DND-41 (cell line): ENCODE measurements around the gene CC2D1A.

Experiments used
- ATAC-seq: fragments of 200-7000 bp; cut with Tn5 transposase; 3 replicates; pipeline ENCODE4 v1.9.1; 2021; ENCODE audit warnings: low read depth; ENCODE audit not compliant: insufficient read depth
- DNase-seq: peaks from one replicate; pipeline ENCODE4 v3.0.0-alpha.2; 2020
- H2AFZ ChIP-seq: 2 replicates; pipeline ENCODE4 v1.6.0; 2012; ENCODE audit warnings: low read depth, low read length
- H3K27ac ChIP-seq: 2 replicates; pipeline ENCODE4 v1.5.1; 2012; ENCODE audit warnings: low read length, inconsistent platforms
- H3K27me3 ChIP-seq: fragments of 200-600 bp; sonication (generic); 2 replicates; pipeline ENCODE4 v1.6.0; 2012; ENCODE audit warnings: low read length, mild to moderate bottlenecking, inconsistent platforms; ENCODE audit not compliant: insufficient read depth, poor library complexity
- H3K36me3 ChIP-seq: 2 replicates; pipeline ENCODE4 v1.5.1; 2012; ENCODE audit warnings: low read length, inconsistent platforms; ENCODE audit not compliant: insufficient read depth
- H3K4me1 ChIP-seq: 2 replicates; pipeline ENCODE4 v1.5.1; 2012; ENCODE audit warnings: mild to moderate bottlenecking, low read length; ENCODE audit not compliant: insufficient read depth
- H3K4me2 ChIP-seq: 2 replicates; pipeline ENCODE4 v1.6.0; 2012; ENCODE audit warnings: mild to moderate bottlenecking, moderate library complexity, low read length, inconsistent platforms; ENCODE audit not compliant: insufficient read depth
- H3K4me3 ChIP-seq, 2 experiments: fragments of 200-600 bp in 1 of 2; shearing (Covaris generic) in 1 of 2; 2 replicates each; pipeline ENCODE4 v1.5.1; 2012 to 2016; ENCODE audit warnings: inconsistent platforms in 2 of 2, low read length in 2 of 2, mild to moderate bottlenecking in 2 of 2, low read depth in 1 of 2, moderate library complexity in 1 of 2
- H3K79me2 ChIP-seq: 2 replicates; pipeline ENCODE4 v1.6.0; 2012; ENCODE audit warnings: low read length, inconsistent platforms; ENCODE audit not compliant: insufficient read depth
- H3K9ac ChIP-seq: 2 replicates; pipeline ENCODE4 v1.6.0; 2012; ENCODE audit warnings: low read depth, mild to moderate bottlenecking, inconsistent platforms, low read length, moderate library complexity
- H3K9me3 ChIP-seq: 2 replicates; pipeline ENCODE4 v1.5.1; 2012; ENCODE audit warnings: low read length, moderate library complexity, mild to moderate bottlenecking, inconsistent platforms; ENCODE audit not compliant: insufficient read depth, severe bottlenecking
- H4K20me1 ChIP-seq: 2 replicates; pipeline ENCODE4 v1.6.0; 2012; ENCODE audit warnings: low read length; ENCODE audit not compliant: insufficient read depth
- EZH2 ChIP-seq: IDR thresholded peaks from 3 replicates; pipeline ENCODE4 v1.6.1; 2012; ENCODE audit warnings: borderline replicate concordance, low read depth, mild to moderate bottlenecking, moderate library complexity, low read length, inconsistent platforms; ENCODE audit not compliant: severe bottlenecking
- TF ChIP-seq, protein P1 (sequence below): IDR thresholded peaks from 2 replicates; pipeline ENCODE4 v1.5.1; 2012; ENCODE audit warnings: borderline replicate concordance, low read length, moderate library complexity, mild to moderate bottlenecking; ENCODE audit not compliant: poor library complexity, severe bottlenecking; ENCODE audit errors: extremely low read depth

The CC2D1A gene

DNA sequence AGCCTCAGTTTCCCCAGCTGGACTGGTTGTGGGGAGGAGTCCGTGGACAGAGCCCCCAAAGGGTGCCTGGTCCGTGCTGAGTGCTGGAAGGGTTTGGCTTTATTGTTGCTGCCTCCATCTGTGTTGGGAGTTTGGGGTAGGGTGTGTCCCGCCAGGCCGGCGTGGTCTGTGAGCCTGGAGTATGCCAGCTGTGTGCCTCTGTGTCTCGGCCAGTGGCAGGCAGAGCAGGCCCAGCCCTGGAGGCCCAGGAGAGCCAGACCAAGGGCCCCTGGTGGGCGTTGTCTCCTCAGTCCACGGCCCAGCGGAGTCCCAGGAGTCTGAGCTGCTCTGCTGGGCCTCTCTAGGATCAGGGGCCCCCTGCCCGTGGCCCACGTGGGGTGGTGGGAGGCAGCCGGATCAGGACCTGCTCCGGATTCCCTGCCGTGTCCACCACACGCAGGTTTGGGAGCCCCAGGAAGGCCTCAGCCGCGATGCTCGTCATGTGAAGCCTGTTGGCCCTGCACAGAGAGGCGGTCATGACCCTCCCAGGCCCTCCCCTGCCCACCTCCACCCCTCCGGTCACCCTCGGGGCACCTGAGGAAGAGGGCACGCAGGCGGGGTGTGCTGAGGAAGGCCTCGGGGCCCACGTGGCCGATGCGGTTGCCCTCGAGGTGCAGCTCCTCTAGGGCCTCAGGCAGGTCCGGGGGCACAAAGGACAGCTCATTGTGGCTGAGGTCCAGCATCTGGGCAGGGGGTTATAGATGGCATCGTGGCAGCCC lies 25.6 kb downstream of the CC2D1A start:
- no peak for TF ChIP-seq EZH2
- TF ChIP-seq, protein P1, sequence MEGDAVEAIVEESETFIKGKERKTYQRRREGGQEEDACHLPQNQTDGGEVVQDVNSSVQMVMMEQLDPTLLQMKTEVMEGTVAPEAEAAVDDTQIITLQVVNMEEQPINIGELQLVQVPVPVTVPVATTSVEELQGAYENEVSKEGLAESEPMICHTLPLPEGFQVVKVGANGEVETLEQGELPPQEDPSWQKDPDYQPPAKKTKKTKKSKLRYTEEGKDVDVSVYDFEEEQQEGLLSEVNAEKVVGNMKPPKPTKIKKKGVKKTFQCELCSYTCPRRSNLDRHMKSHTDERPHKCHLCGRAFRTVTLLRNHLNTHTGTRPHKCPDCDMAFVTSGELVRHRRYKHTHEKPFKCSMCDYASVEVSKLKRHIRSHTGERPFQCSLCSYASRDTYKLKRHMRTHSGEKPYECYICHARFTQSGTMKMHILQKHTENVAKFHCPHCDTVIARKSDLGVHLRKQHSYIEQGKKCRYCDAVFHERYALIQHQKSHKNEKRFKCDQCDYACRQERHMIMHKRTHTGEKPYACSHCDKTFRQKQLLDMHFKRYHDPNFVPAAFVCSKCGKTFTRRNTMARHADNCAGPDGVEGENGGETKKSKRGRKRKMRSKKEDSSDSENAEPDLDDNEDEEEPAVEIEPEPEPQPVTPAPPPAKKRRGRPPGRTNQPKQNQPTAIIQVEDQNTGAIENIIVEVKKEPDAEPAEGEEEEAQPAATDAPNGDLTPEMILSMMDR = no peak
- peaks cover 32% of the 10 kb centered on the region for H3K36me3 ChIP-seq
- no peak for ATAC-seq

DNA sequence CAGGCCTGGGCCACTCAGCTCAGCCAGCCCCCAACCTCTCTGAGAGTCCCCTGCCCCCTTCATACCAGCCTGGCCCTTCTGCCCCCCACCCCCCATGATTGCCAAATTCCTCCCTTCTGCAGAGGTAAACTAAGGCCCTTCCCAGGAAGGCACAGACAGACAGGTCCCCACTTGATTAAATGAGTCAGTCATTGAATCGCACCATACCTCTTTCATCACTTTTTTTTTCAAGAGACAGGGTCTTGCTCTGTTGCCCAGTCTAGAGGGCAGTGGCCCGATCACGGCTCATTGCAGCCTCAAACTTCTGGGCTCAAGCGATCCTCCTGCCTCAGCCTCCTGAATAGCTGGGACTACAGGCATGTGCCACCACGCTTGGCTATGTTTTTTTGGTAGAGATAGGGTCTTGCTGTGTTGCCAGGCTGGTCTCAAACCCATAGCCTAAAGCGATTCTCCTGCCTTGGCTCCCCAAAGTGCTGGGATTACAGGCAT lies 26.2 kb downstream of the CC2D1A start:
- H3K27me3 ChIP-seq = no peaks in the 10 kb centered on the region
- H3K27ac ChIP-seq = no peak overlapping the region
- no peak overlapping the region for H3K9ac ChIP-seq
- H3K9me3 ChIP-seq = no peaks in the 10 kb centered on the region
- ATAC-seq (no peak), DNase-seq (no peak)
- no peaks in the 10 kb centered on the region for H3K4me1 ChIP-seq
- H3K36me3 ChIP-seq = peaks cover 25% of the 10 kb centered on the region
- no peaks in the 10 kb centered on the region for H3K79me2 ChIP-seq
- TF ChIP-seq, protein P1 = no peak
- no peak for TF ChIP-seq EZH2
- no peak overlapping the region for H2AFZ ChIP-seq
- no peaks in the 10 kb centered on the region; the same call in 1 of the 2 replicates for H4K20me1 ChIP-seq
- no peak overlapping the region for H3K4me2 ChIP-seq
- no peak overlapping the region for H3K4me3 ChIP-seq

More for the DNA sequence above, 25.6 kb downstream of the CC2D1A start:
- no peak overlapping the region for H3K27ac ChIP-seq
- no peaks in the 10 kb centered on the region for H3K79me2 ChIP-seq
- no peak overlapping the region for H3K9ac ChIP-seq
- H3K4me3 ChIP-seq = no peak overlapping the region
- no peaks in the 10 kb centered on the region for H3K9me3 ChIP-seq
- H4K20me1 ChIP-seq = no peaks in the 10 kb centered on the region; the same call in 1 of the 2 replicates
- H2AFZ ChIP-seq = no peak overlapping the region
- DNase-seq = no peak
- no peaks in the 10 kb centered on the region for H3K4me1 ChIP-seq
- no peak overlapping the region for H3K4me2 ChIP-seq
- H3K27me3 ChIP-seq = no peaks in the 10 kb centered on the region

DNA sequence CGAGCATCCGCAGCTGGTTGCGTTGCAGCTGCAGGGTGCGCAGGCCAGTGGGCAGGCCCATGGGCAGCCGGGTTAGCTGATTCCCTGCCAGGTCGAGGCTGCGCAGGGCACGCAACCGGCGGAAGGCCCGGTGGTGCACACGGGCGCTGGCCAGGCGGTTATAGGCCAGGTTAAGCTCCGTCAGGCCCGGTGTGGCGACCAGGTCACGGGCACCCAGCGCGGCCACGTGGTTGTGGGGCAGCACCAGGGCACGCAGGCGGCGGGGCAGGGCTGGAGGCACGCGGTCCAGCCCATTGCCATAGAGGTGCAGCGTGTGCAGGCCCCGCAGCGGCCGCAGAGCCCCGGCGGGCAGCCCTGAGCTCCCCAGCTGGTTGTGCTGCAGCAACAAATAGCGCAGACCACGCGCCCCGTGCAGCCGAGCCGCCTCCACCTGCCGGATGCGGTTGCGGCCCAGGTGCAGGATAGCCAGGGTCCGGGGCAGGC lies 27.0 kb downstream of the CC2D1A start:
- H3K27me3 ChIP-seq = no peaks in the 10 kb centered on the region
- no peaks in the 10 kb centered on the region for H3K9me3 ChIP-seq
- no peak overlapping the region for H3K4me3 ChIP-seq
- H3K79me2 ChIP-seq = no peaks in the 10 kb centered on the region
- no peak overlapping the region for H3K9ac ChIP-seq
- no peak overlapping the region for H3K4me2 ChIP-seq
- H4K20me1 ChIP-seq = no peaks in the 10 kb centered on the region; the same call in 1 of the 2 replicates
- ATAC-seq (no peak), DNase-seq (no peak)
- no peaks in the 10 kb centered on the region for H3K4me1 ChIP-seq
- TF ChIP-seq EZH2 = no peak
- TF ChIP-seq, protein P1 = no peak
- no peak overlapping the region for H3K27ac ChIP-seq
- peaks cover 21% of the 10 kb centered on the region for H3K36me3 ChIP-seq
- no peak overlapping the region for H2AFZ ChIP-seq
